ENCODE measurements around the gene PPP4R1.

PPP4R1 gene

DNA sequence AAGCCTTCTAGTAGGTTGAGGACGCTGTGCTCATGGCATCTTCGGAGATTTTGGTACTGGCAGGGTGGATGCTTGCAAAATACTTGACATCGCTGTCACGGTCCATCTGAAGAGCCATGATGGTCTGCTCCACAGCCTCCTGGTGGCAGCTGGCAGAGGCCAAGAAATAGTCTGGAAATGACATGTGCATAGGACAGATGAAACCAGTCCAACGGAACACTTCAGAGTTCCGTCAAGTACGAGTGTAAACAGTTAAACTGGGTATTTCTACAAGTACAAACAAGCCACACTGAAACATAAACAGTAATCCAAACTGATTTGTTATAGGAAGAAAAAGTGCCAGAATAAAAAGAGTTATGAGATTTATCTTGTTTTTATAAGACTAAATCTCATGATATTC lies 66.6 kb downstream of the PPP4R1 start:
- no peak for DNase-seq (ENCODE audit: low read depth)

DNA sequence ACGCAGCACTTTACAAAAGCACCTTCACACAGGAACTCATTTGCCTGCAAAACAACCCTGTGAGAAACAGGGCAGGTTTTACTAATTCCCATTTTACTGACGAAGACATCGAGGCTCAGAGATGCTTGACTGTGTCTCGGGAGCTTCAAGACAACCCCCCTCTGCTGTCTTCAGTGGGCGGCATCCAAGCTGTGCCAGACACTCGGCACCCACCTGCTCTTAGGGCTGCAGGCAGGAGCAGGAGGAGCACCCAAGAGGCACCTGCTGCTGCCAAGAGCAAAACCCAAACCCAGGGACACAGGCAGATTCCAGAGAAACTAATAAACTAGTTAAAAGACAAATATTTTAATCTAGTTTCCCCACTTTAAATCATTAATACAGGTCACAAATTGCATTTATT lies 67.9 kb downstream of the PPP4R1 start:
- no peak for DNase-seq (ENCODE audit: low read depth)

DNA sequence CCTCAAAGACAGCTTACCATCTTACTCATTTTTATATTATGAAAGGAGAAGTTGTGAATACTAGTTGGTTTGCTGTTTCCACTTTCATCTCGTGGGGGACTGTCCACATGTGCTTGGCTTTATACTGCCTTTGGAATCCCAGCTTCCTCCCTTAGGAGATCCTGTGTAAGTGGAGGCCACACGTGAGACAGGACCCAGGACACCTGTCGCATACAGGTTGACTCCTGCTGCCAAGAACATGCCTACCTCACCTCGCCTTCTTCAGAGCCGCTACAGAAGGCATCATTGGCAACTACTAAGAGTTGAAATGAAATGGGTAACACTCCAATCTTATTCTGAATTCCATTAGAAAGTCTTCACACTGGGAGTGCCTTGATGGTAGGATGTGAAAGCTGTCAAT lies 69.3 kb downstream of the PPP4R1 start:
- no peak for DNase-seq (ENCODE audit: low read depth)

DNA sequence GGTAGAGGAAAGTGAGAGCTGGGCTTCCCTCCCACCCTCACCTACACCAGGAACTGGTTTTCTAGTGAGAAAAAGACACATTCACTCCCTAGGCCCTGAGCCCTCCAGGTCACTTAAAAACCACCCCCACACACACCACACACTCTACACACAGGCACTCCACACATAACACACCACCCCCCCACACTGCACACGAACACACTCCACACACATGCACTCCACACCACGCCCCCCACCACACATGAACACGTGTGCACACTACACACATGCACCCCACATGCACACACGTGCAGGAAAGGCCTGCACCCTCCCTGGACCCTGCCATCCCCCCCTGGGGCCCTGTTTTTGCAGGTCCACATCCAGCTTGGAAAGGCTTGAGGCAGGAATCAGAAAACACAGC lies 71.4 kb downstream of the PPP4R1 start:
- no peak for DNase-seq (ENCODE audit: low read depth)

DNA sequence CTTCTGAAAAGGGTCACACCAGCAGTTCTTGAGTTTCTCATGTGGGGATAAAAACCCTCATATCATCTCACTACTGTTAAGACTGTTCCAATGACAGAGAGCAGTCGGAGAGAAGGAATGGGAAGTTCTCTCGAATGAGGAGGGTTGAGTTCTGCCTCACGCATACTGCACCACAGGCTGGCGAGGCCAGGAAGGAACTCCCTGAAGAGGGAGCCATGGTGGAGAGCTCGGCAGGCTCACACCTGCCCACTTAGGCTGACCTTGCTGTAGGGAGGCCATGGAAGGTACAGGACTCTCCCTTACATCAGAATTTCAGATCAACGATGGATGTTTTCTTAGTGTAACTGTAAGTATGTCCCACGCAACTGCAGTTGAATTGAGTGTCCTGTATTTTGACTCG lies 74.4 kb downstream of the PPP4R1 start:
- no peak for DNase-seq (ENCODE audit: low read depth)

DNA sequence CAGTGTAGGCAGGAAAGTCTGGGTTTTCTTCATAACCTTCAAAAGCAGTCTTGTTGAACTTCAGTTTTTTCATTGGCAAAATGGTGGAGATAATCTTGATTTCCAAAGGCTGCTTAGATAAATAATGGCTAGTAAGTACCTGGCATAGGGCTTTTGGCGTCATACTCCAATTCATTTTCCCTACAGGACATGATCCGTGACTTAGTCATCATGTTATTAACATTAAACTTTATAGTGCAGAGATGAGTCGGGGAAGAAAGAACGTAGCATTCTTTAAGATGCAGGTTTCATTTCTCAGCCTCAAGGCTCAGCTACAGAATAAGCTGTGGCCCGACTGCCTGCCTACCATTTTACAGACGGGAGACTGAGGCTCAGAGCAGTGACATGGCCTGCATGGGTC lies 75.1 kb downstream of the PPP4R1 start:
- DNase-seq (ENCODE audit: low read depth): no peak

DNA sequence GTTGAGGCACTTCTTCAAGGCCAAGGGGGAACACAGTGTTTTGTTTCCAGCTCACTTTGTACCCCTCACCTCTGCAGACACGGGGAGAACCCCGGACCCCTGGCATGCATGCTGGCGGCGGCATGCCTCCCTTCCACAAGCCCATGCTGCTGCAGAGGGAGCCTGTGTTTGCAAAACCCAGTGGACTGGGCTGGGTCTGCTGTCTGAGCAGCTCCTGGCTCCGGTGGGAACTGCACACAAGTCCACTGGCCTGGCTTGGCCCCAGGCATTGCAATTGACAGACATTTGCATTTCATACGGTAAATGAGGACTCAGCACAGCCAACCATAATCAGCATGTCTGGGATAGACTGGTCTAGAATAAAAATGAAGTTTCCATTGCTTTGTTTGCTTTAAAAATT lies 76.7 kb downstream of the PPP4R1 start:
- DNase-seq (ENCODE audit: low read depth): no peak

DNA sequence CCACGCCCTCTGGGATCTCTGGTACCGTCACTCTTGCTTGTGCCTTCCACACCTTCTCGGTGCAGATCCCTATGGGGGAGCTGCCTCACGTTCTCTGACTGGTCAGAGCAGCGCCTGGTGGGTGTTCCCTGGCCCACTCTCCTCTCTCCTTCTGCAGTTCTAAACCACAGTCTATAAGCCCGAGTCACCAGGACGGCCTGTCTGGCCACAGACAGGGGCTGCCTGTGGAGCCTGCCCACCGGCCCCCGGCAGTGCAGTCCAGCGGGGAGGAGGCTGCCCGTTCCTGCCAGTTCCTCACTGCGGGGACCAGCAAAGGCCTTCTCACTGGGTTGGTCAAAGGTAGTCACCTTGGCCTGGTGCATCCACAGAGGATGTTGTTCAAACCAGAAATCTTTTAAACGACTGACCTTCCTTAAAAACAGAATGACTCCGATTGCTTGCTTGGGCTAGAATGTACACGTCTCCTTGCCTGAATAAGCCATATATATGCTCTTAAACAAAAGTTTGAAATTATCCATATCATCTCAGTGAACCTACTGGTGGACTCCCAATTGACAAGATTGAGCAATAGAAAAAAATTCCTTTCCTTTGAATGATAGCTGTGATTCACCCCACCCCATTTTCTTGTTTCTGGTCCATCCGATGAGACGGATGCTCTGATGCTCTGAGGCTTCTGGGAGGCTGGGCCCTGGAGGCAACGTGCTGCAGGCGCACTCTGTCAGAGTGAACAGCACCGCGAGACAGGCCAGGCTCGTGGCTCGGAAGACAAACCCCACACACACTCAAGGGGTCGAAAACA lies 77.8 kb downstream of the PPP4R1 start:
- DNase-seq (ENCODE audit: low read depth): no peak

DNA sequence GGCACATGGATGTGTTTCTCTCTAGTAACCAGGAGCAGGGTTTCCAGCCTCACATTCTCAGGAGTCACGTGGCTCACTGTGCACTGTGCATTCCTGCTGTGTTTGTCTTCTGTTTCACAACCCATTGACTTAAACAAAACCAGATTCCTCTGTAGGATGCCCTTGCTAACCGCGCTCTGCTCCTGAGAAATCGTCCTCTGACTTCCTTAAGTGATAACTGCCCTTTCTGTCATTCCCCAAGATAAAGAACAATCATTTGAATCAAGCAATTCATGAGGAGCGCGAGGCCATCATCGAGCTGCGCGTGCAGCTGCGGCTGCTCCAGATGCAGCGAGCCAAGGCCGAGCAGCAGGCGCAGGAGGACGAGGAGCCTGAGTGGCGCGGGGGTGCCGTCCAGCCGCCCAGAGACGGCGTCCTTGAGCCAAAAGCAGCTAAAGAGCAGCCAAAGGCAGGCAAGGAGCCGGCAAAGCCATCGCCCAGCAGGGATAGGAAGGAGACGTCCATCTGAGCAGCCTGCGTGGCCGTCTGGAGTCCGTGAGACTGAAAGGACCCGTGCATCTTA lies 78.8 kb downstream of the PPP4R1 start:
- no peak for DNase-seq (ENCODE audit: low read depth)

DNA sequence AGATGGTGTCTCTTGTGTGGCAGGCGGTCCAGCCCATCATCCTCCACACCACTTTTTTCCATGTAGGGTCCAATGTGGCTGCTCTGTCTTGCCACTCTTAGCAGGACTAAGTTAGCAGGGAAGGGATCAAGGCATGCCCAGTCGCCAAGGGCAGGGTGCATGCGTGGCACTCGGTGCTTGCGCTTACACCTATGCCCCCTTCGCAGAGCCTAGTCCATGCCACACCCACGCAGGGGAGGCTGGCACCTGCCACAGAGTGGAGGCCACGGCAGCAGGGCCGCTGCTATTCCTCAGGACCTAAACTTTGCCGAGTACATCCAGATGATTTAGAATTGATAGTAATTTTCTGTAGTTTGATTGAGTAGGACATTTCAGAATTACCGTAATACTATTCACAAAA lies 79.5 kb downstream of the PPP4R1 start:
- DNase-seq (ENCODE audit: low read depth): no peak

DNA sequence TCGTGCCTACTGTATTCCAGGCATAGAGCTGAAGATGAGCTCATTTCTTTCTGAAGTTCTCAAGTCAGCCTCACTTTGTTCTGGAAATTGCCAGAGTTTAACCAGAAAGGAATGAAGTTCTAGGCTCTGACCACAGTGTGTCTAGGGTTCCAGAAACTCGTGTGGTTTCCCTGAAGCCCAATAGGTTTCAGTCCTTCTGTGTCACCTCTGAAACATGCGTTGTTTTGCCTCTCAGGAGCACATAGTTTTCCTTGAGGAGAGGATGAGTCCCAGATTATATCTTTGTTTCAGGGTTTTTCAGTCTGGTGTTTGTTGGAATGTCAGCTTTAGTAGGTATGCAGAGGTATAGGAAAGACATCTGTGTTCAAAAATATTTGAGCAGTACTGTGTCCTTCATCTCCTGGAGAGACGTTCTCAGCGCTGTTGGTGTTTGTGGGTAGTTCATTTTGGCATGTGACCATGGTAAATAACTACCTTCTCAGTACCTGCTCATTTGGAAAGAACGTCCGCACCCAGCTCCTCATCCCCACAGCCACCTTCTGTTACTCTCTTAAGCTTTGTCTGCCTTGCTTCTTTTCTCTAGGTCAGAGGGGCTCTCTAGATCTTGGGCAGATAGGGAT lies 82.5 kb downstream of the PPP4R1 start:
- DNase-seq (ENCODE audit: low read depth): no peak

DNA sequence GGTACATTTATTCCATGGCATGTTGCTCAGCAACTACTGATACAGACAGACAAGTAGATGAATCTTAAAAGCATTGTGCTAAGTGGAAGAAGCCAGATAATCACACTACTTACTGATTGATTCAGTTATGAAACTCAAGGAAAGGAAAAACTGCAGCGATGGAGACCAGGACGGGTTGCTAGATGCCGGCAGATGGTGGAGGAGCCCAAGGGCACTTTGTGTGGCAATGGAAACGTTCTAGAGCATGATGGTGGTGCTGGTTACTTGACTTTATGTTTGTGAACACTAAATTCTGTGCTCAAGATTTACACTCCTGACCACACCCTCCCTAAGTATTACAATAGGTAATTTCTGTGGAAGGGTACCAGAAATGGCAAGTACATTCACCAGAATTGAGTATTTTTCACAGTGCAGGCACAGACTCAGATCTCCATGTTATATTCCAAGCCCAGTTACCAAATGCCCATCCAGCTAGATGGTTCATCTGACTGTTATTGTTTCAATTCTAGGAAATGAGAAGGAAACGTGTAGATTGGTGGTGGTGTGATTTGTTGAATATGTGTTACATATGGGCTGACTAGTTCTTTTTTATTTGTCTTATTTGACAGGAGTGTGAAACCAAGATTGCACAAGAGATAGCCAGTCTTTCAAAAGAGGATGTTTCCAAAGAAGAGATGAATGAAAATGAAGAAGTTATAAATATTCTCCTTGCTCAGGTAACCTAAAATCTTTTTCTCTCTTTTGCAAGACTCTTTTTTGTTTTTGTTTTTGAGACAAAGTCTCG lies 83.9 kb downstream of the PPP4R1 start:
- DNase-seq (ENCODE audit: low read depth): no peak

DNA sequence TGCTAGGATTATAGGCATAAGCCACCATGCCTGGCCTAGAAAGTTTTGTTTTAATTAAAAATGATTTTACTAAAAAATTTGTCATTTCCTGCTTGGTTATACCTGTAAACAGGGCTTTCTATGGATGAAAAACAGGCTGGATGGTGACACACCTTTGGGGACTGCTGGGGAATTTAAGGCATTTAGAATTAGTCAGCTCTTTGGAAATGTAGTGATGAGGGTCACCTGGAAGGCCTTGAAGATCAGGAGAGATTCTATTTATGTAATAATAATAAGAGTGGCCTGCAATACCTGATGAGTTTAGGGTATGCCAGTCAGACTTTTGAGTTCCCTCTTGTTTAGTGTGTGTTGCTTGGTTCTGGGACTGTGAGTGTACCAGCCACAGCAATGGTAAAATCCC lies 87.9 kb downstream of the PPP4R1 start:
- DNase-seq (ENCODE audit: low read depth): no peak

DNA sequence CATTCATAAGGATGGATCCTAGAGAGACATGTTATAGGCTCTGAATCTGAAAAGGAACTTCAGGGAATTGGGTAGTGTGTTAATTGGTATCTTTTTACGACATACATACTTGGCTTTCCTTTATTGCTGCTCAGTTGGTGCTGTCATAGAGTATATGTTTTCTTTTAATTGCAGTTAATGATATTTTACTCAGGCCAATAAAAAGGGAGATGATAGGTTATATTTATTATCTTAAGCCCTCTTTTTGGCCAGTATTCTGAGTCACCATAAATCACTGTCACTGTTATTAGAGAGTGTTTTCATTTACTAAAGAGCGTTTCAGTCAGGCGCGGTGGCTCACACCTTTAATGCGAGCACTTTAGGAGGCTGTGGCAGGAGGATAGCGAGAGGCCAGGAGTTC lies 91.4 kb downstream of the PPP4R1 start:
- DNase-seq (ENCODE audit: low read depth): no peak

DNA sequence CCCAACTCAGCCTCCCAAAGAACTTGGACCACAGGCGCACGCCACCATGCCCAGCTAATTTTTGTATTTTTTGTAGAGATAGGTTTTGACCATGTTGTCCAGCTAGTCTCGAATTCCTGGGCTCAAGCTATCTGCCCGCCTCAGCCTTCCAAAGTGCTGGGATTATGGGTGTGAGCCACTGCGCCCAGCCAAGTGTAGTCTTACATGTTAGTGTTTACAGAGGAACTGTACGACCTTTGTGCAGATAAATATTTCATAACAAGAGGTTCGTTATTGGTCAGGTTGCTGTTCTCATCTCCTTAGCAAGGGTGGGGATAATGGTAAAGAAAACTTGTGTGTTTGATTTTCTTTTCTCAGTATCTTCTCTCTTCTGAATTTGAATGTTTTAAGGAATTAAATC lies 92.6 kb downstream of the PPP4R1 start:
- DNase-seq (ENCODE audit: low read depth): no peak

DNA sequence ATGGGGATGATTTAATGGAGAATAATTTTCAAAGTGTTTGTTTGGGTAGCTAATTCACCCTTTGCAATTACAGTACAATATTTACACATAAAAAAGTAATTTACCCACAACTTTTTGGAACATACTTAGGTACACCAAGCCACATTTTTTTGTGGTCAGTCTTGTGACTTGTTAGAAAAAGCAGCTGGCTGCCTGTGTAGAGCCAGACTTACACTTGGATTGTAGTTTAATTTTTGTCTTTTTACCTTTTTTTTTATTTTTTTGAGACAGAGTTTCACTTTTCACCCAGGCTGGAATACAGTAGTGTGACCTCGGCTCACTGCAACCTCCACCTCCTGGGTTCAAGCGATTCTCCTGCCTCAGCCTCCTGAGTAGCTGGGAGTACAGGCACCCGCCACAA lies 93.7 kb downstream of the PPP4R1 start:
- DNase-seq (ENCODE audit: low read depth): no peak

DNA sequence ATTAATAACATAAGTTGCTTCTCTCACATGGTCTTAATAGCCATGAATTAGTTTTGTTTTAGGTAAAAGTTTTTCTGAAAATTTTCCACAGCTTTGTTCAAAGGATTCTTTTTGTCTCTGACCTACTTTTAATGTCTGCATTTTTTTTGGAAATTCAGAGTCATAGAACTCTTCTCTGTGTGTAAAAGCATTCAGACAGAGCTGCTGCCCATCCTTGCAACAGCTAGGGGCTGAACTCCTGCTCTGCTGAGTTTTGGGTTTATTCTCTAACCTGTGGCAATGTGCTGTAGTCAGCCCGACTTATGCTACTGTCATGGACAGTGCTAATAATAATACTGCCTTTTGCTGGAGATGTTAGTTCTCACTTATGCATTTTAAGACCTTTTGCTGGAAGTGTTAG lies 95.0 kb downstream of the PPP4R1 start:
- DNase-seq (ENCODE audit: low read depth): no peak

DNA sequence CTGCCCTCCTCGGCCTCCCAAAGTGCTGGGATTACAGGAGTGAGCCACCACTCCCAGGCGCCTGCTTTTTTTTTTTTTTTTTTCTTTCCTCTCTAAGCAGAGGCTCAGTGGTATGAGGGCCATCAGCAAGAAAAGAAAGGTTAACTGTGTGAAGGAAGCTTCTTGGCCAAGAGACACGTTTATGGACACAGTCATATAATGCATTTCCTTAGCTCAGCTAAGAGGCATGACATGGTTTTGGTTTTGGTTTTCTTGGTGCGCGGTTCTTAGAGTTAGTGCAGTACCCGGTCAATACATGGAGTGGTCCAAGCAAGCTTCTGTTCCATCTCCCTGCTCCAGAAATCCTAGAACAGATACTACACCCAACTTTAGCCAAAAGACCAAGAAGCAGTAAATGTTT lies 96.5 kb downstream of the PPP4R1 start:
- DNase-seq (ENCODE audit: low read depth): no peak

DNA sequence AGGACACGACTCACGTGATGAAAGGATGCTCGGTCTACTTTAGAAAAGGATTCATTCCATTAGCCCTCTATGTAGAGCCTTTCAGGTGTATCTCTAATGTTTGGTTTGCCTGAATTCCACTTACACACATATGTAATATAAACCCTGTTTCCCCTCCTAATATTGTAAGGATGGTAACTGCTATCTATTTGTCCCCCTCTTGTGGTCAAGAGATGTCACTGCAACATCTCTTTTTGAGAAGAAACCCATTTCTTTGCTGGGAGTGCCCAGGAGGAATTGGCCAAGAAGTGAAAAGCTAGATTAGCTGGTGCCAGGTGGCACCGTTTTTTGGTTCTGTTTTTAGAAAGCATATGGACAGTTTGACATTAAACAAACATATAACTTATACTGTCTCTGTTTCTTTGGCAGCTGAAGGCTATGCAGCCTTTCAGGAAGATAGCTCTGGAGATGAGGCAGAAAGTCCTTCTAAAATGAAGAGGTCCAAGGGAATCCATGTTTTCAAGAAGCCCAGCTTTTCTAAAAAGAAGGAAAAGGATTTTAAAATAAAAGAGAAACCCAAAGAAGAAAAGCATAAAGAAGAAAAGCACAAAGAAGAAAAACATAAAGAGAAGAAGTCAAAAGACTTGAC lies 97.8 kb downstream of the PPP4R1 start:
- no peak for DNase-seq (ENCODE audit: low read depth)

DNA sequence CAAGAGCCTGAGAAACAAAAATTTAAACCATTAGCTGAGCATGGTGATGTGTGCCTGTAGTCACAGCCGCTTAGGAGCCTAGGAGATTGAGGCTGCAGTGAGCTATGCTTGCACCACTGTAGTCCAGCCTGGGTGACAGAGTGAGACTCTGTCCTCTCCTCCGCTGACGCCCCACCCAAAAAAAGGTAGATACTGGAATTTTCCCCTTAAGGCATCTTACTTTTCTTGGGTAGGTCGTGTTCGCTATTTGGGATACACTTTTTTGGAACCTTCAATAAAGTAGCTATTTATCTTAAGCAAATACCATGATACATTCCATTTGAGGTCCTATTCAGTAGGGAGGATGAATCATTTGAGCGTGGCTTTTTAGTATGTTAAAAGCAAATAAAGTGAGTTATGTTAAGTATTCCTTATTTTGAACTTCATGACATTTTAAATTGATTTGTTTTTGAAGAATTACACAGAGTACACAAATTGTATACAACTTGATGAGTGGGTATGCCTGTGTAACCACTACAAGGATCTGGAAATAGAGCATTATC lies 100.3 kb downstream of the PPP4R1 start:
- no peak for DNase-seq (ENCODE audit: low read depth)

DNA sequence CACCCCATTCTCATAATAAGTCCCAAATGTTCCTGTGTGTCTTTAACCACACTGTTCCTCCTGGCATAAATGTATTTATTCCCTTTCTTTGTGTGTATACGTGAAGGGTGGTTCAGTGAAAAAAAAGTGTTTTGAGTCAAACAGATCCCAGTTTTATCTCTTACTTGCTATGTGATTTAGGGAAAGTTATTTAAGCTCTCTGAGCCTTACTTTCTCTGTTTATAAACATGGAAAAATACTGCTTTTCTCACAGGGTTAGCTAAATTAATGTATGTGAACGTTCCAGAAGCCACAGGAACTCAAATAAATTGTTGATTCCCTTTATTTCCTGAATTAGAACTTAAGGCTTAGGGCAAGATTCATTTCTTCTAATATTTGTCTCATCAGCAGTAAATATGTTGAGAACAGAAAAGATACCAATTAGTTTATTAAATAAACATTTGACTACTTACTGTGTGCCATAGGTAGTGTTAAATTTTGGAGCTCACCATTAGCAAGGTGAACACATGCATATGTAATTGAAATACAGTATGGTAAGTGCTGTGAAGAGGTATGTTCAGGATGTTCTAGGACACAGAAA lies 105.8 kb downstream of the PPP4R1 start:
- no peak for DNase-seq (ENCODE audit: low read depth)

DNA sequence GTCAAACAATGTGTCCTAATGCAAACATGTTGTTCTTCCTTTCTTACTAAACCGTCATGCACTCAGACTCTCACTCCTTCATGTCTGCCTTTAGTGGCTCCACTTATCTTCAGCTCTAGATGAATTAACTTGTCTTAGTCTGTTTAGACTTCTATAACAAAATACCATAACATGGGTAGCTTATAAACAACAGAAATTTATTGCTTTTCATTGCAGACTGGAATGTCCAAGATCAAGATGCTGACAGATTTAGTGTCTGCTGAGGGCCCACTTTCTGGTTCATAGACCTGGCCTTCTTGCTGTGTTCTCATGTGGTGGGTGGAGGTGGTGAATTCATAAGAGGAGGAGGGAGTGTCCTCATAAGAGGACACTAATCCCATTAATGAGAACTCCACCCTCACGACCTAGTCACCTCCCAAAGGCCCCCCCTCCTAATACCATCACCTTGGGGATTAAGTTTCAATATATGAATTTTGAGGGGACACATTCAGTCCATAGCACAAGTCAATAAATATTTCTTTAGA lies 106.7 kb downstream of the PPP4R1 start:
- no peak for DNase-seq (ENCODE audit: low read depth)
